Ascending aorta (tissue), 2 donors: ENCODE results near the gene AOAH. TPM values are rescaled to one million over a fixed set of nuclear protein-coding genes. Genes with fewer than 3 reads are reported as not detected.

ENCODE experiments used
- DNase-seq, 2 donors: peaks; one replicate each; pipeline ENCODE4 v3.0.0-alpha.2; 2019; ENCODE audit warnings: low spot score in 2 of 2
- H3K27ac ChIP-seq, 2 donors: fragments of 200-600 bp; sonication (generic); one replicate each; pipeline ENCODE4 v1.5.1; 2016 to 2017; ENCODE audit warnings: mild to moderate bottlenecking in 1 of 2
- H3K27me3 ChIP-seq: fragments of 200-600 bp; sonication (generic); one replicate; pipeline ENCODE4 v1.5.1; 2017
- H3K36me3 ChIP-seq, 2 donors: fragments of 200-600 bp; sonication (generic); one replicate each; pipeline ENCODE4 v1.5.1; 2016
- H3K4me1 ChIP-seq, 2 donors: fragments of 200-600 bp; sonication (generic); one replicate each; pipeline ENCODE4 v1.5.1; 2016 to 2017; ENCODE audit warnings: mild to moderate bottlenecking in 1 of 2
- H3K4me3 ChIP-seq, 2 donors: fragments of 200-600 bp; sonication (generic); one replicate each; pipeline ENCODE4 v1.5.1; 2016 to 2017; ENCODE audit warnings: mild to moderate bottlenecking in 1 of 2
- H3K9me3 ChIP-seq, 2 donors: fragments of 200-600 bp; sonication (generic); one replicate each; pipeline ENCODE4 v1.5.1; 2016
- intact Hi-C: fragments of 100-400 bp; cut with DNase I; formaldehyde crosslinking; loops from one replicate; pipeline ENCODE4 v1.15.1; 2023
- total RNA-seq: library from RNA; depleted of rRNA; stranded (reverse); fragments of >200 nt; gene quantifications from one replicate; pipeline ENCODE4 v1.1.0, GENCODE V29; 2016
- TF ChIP-seq, protein P1 (sequence below), 3 experiments: fragments of 200-600 bp in 2 of 3; fragments of 450-650 bp in 1 of 3; sonication (generic) in 2 of 3; IDR thresholded peaks; one replicate each; pipeline ENCODE4 v1.5.1; 2016 to 2019; ENCODE audit warnings: antibody characterized with exemption in 3 of 3, mild to moderate bottlenecking in 1 of 3, moderate library complexity in 1 of 3

The AOAH gene
- total RNA-seq, 1 donor from 2014 or later = 0.75 TPM

DNA sequence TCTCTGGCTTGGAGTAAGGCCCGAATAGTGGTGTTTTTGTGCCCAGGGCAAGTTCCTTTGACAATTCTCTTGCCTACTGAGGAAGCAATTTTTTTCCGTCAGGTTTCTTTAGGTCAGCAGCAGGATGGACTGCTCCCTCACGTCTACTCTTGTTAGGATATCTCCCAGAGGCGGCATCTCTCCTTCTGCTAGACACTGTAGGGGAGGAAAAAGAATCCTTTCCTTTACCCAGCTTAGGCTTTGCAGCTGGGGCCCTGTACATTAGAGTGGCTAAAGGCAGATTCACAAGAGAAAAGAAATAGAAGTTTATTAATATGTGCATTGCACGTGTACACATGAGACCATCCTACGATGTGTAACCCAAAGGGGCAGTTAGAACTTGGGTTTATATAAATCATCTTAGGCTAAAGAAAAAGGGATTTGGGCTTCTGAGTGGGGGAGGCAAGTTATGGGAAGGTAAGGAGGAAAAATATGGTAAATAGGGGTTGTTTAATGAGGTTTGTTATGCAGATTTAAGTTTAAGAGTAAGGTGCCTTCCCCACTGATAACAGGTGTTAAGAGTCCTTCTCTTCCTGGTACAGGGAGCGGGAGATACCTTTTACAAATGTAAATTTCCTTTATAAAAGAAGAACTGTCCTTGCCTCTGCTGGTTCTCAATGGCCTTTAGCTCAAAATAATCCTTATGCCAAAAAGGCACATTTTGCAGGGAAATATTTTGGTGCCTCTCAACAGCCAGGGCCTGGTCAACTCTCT, 156.4 kb downstream of the AOAH start:
- H3K4me3 ChIP-seq = no peak overlapping the region
- no peaks in the 10 kb centered on the region for H3K36me3 ChIP-seq
- no peak overlapping the region for H3K27ac ChIP-seq
- intact Hi-C loops = no loop called here
- TF ChIP-seq, protein P1, sequence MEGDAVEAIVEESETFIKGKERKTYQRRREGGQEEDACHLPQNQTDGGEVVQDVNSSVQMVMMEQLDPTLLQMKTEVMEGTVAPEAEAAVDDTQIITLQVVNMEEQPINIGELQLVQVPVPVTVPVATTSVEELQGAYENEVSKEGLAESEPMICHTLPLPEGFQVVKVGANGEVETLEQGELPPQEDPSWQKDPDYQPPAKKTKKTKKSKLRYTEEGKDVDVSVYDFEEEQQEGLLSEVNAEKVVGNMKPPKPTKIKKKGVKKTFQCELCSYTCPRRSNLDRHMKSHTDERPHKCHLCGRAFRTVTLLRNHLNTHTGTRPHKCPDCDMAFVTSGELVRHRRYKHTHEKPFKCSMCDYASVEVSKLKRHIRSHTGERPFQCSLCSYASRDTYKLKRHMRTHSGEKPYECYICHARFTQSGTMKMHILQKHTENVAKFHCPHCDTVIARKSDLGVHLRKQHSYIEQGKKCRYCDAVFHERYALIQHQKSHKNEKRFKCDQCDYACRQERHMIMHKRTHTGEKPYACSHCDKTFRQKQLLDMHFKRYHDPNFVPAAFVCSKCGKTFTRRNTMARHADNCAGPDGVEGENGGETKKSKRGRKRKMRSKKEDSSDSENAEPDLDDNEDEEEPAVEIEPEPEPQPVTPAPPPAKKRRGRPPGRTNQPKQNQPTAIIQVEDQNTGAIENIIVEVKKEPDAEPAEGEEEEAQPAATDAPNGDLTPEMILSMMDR (IDR thresholded peaks at IDR 0.05) = no peak
- DNase-seq = no peak
- H3K27me3 ChIP-seq = no peaks in the 10 kb centered on the region
- no peaks in the 10 kb centered on the region for H3K4me1 ChIP-seq
- no peaks in the 10 kb centered on the region for H3K9me3 ChIP-seq

DNA sequence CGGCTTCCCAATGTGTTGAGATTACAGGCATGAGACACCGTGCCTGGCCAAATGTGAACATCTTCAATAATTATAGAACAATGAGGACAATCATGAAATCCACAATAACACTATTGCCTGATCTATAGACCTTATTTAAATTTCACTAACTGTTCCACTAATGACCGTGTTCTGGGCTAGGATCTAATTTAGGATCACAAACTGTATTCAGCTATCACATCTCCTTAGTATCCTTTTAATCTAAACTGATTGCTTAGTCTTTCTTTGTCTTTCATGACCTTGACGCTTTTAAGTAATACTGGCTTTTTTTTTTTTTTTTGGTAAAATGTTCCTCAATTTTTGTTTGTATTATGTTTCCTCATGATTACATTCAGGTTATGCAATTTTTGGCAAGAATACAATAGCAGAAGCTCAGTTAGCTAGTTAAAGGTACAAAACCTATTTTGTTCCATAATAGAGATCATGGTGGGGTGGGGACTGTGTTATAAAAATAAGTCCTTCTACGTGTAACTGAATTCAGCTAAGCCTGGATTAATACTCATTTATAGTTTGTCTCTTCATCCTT, 158.4 kb downstream of the AOAH start:
- Histone ChIP-seq H3K4me3 (no peak overlapping the region), H3K4me1 (no peaks in the 10 kb centered on the region), H3K27me3 (no peaks in the 10 kb centered on the region), H3K36me3 (no peaks in the 10 kb centered on the region), H3K9me3 (no peaks in the 10 kb centered on the region), H3K27ac (no peak overlapping the region)
- TF ChIP-seq, protein P1 (IDR thresholded peaks at IDR 0.05) = no peak
- intact Hi-C loops = no loop called here
- DNase-seq = no peak

DNA sequence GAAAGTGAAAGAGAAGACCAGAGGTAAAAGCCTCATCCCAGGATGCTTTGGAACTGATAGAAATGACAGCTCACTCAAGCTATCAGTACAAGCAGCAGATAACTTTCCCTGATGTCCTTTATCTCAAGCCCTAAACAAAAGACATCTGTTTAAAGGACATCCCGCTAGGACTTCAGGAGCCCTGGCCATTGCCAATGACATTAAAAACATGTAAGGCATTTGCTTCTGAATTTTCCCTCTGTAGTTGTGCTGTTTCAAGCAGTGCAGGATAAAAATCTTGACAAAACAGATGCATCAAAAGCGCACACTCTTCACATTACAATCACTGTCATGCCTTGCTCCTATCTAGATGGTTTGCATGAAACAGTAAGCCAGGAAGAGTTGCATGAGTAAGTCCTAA, 159.8 kb downstream of the AOAH start:
- intact Hi-C loops = no loop called here
- no peak overlapping the region for H3K4me3 ChIP-seq
- H3K4me1 ChIP-seq = no peaks in the 10 kb centered on the region
- no peaks in the 10 kb centered on the region for H3K9me3 ChIP-seq
- H3K27ac ChIP-seq = no peak overlapping the region
- no peak for DNase-seq
- H3K36me3 ChIP-seq = no peaks in the 10 kb centered on the region
- TF ChIP-seq, protein P1 (IDR thresholded peaks at IDR 0.05) = no peak
- H3K27me3 ChIP-seq = no peaks in the 10 kb centered on the region

DNA sequence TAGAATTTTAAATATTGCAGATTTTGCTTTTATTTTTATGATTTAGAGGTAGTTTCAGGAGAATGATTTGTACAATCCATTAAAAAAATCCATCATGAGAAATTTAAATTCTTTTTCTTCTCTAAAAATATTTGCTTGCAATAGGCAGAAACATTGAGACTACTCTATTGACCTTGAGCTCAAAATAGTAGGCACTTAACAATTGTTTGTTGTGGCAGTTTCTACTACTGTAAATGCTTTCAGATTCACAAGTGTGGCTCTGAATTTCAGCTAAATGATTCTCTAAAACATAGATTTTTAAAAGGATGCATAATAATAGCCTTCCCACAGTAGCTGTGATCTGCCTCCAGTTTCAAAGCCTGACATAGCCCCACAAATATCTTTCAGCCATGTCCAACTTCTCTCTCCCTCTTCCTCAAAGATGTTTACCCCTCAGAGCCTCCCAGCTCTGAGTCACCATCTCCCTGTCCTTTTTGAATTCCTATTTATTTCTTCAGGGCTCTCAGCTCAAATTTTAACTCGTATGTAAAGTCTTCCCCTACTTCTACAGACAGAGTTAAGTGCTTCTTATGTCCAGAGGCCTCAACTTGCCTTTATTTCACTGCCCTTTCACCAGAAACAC, 160.5 kb downstream of the AOAH start:
- H3K4me3 ChIP-seq = no peak overlapping the region
- no peaks in the 10 kb centered on the region for H3K27me3 ChIP-seq
- H3K9me3 ChIP-seq = no peaks in the 10 kb centered on the region
- no peak for DNase-seq
- no peak overlapping the region for H3K27ac ChIP-seq
- TF ChIP-seq, protein P1 (IDR thresholded peaks at IDR 0.05) = no peak
- intact Hi-C loops = no loop called here
- H3K36me3 ChIP-seq = no peaks in the 10 kb centered on the region
- no peaks in the 10 kb centered on the region for H3K4me1 ChIP-seq

DNA sequence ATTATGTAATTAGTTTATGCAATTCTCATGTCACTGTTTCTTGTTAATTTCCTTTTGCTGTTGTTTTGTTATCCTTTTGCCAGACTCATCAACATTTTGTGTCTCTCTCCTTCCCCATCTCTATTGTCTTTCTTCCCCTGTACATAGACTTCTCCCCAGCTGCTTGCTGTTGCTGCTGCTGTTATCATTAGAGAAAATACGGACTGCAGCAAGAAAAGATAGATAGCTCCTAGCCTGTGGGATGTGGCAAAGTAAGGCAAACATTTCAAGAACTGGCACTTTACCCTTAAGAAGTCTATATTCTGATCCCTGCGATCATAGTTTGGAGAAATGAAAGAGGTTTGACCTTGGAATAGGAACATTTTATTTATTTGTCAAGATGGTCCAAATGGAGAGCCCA, 162.2 kb downstream of the AOAH start:
- Histone ChIP-seq H3K27ac (no peak overlapping the region), H3K4me1 (no peaks in the 10 kb centered on the region), H3K9me3 (no peaks in the 10 kb centered on the region), H3K4me3 (no peak overlapping the region), H3K27me3 (no peaks in the 10 kb centered on the region), H3K36me3 (no peaks in the 10 kb centered on the region)
- TF ChIP-seq, protein P1 (IDR thresholded peaks at IDR 0.05) = no peak
- intact Hi-C loops = no loop called here
- no peak for DNase-seq
